Stimulated activated CD8-positive, alpha-beta memory T cell treated with anti-CD3 and anti-CD28 coated beads, Interleukin-7, amount 100 ng/mL, for 24 hours (primary cell): ENCODE data around the gene NOC2L.

Source experiments
- DNase-seq: peaks from one replicate; pipeline ENCODE4 v3.0.0-alpha.2; 2020; ENCODE audit warnings: low read depth

Gene NOC2L

GRCh38 chr1:974687-975328 lies 15.8 kb upstream of the NOC2L start:
- no peak for DNase-seq

GRCh38 chr1:974293-974640 lies 15.2 kb upstream of the NOC2L start:
- no peak for DNase-seq

- DNase-seq, result no peak
These were observed 14.6 kb upstream of the NOC2L start for GRCh38 chr1:973459-974292.

- no peak for DNase-seq
These were observed 13.8 kb upstream of the NOC2L start for GRCh38 chr1:972726-973458.

- DNase-seq, result no peak
These were observed 12.9 kb upstream of the NOC2L start for GRCh38 chr1:971751-972506.

- DNase-seq, result no peak
These were observed 12.1 kb upstream of the NOC2L start for GRCh38 chr1:970973-971730.

- DNase-seq, result no peak
These were observed 11.4 kb upstream of the NOC2L start for GRCh38 chr1:970242-970972.

- no peak for DNase-seq
These were observed 10.3 kb upstream of the NOC2L start for GRCh38 chr1:969260-969855.

GRCh38 chr1:967466-968343 lies 8.6 kb upstream of the NOC2L start:
- no peak for DNase-seq

- DNase-seq, result peak; percentile 65
These were observed 7.7 kb upstream of the NOC2L start for GRCh38 chr1:966704-967300.

- DNase-seq, result no peak
These were observed 7.2 kb upstream of the NOC2L start, which contains the start of gene PLEKHN1 for GRCh38 chr1:966135-966703. Gene PLEKHN1 (plus strand): TSS chr1:966482. CDS start chr1:966532, 50 bp downstream.

- no peak for DNase-seq
These were observed 6.6 kb upstream of the NOC2L start for GRCh38 chr1:965526-966134.

GRCh38 chr1:964691-965525 lies 5.9 kb upstream of the NOC2L start:
- no peak for DNase-seq

GRCh38 chr1:963746-964525 lies 4.9 kb upstream of the NOC2L start:
- no peak for DNase-seq

GRCh38 chr1:963301-963651 lies 4.2 kb upstream of the NOC2L start:
- no peak for DNase-seq
